Measurements from ENCODE around the gene TRAPPC6A. TPM values are rescaled to one million over a fixed set of nuclear protein-coding genes. Genes with fewer than 3 reads are reported as not detected.

Gene TRAPPC6A
- total and polyA plus RNA-seq, 2 experiments from 2014 or later: 11.2 to 18.8 TPM

DNA sequence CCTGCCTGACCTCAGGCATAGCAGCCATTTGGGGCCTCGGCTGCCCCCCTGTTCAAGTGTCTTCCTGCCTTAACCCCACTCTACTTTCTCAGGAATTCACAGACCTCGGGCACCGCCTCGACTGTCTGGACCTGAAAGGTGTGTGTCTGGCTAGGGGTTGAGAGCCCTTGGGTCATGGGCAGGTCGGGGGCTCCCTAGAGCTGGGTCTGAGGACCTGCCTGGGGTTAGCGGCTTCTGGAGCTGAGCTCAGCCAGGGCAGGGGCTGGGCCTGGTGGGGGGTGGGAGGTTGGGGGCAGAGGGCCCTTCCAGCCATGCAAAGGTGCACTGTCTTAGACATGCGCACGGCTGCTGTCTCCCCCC is 37.9 kb downstream of the TRAPPC6A start:
- H3K79me2 ChIP-seq (ENCODE audit: insufficient read depth): peaks cover 17% of the 10 kb centered on the region
- in situ Hi-C loops (cut with MboI): no loop called here
- 99 to 100% methylated on average over 8 of the region's 8 CpGs for WGBS, 2 experiments (ENCODE audit: low coverage in 1 of 2, low lambda C conversion rate in 2 of 2, missing lambda C conversion rate in 2 of 2)

DNA sequence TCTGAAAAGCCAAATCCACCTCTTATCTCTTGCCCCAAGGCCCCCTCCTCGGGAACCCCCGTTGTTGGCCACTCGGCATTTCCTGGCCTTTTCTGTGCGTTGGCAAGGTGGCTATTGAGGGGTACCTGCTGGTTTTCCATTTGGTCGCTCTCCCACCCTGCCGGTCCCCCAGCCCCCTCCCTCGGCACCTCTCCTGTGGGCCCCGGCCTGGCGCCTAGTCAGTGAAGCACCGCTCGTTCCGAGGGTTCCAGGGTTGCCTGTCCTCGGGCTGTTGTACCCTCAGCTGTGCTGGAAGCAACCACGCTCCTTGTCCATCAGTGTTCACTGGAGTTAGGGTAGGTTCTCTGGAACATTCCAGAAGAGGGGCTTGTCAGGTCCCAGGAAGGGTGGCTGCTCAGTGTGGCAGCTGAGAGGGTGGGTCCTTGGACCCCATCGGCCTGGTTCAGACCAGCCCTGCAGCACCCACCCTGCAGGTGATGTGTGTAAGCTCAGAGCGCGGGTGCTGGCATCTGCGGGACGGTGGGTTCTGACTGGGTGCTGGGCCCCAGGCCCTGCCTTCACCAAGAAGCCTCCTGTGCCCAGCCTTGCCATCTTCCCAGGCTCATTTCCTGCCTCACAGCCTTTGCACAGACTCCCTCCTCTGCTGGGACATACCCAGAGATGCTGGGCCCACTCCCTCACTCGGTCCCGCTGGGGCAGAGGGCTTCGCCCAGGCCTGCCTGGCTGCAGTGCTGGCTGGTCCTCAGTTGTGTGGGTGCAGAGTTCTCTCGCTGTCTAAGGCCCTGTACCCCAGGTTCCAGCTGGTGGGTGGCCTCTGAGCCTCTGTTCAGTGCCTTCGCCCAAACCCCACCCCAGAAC is 38.5 kb downstream of the TRAPPC6A start:
- 94% methylated on average over 22 of the region's 24 CpGs for WGBS, 2 experiments (ENCODE audit: low coverage in 1 of 2, low lambda C conversion rate in 2 of 2, missing lambda C conversion rate in 2 of 2)
- Histone ChIP-seq H3K9me2 (ENCODE audit: insufficient read depth) (no peaks in the 10 kb centered on the region), H3K27ac (no peak overlapping the region), H3K4me2 (ENCODE audit: unreplicated experiment) (no peak overlapping the region), H3K9me3 (ENCODE audit: low read depth) (no peaks in the 10 kb centered on the region), H3K4me3 (no peak overlapping the region), H3K36me3 (ENCODE audit: low read depth) (no peaks in the 10 kb centered on the region), H3K9ac (no peak overlapping the region), H3K27me3 (replicated peaks; ENCODE audit: insufficient read depth) (no peaks in the 10 kb centered on the region), H2AFZ (no peak overlapping the region), H4K20me1 (ENCODE audit: insufficient read depth) (no peaks in the 10 kb centered on the region), H3F3A (ENCODE audit: insufficient read depth) (no peaks in the 10 kb centered on the region), H3K4me1 (ENCODE audit: insufficient read depth) (no peaks in the 10 kb centered on the region), H3K79me2 (ENCODE audit: insufficient read depth) (peaks cover 22% of the 10 kb centered on the region)
- in situ Hi-C loops (cut with MboI): no loop called here
- TF ChIP-seq EZH2phosphoT487 (IDR thresholded peaks at IDR 0.05; ENCODE audit: insufficient read depth, low read depth) (no peak), EZH2 (IDR thresholded peaks at IDR 0.05; ENCODE audit: insufficient read depth, poor library complexity, severe bottlenecking) (no peak)
- DNase-seq: no peak

More for the DNA sequence above, 37.9 kb downstream of the TRAPPC6A start:
- TF ChIP-seq EZH2 (IDR thresholded peaks at IDR 0.05; ENCODE audit: insufficient read depth, poor library complexity, severe bottlenecking) (no peak), EZH2phosphoT487 (IDR thresholded peaks at IDR 0.05; ENCODE audit: insufficient read depth, low read depth) (no peak)
- H3K9me3 ChIP-seq (ENCODE audit: low read depth): no peaks in the 10 kb centered on the region
- H3K27me3 ChIP-seq (replicated peaks; ENCODE audit: insufficient read depth): no peaks in the 10 kb centered on the region
- no peak overlapping the region for H3K27ac ChIP-seq
- no peak for DNase-seq
- no peaks in the 10 kb centered on the region for H3K4me1 ChIP-seq (ENCODE audit: insufficient read depth)
- no peak overlapping the region for H3K4me2 ChIP-seq (ENCODE audit: unreplicated experiment)
- H3K9me2 ChIP-seq (ENCODE audit: insufficient read depth): no peaks in the 10 kb centered on the region
- H4K20me1 ChIP-seq (ENCODE audit: insufficient read depth): no peaks in the 10 kb centered on the region
- no peak overlapping the region for H3K4me3 ChIP-seq
- H2AFZ ChIP-seq: no peak overlapping the region
- no peaks in the 10 kb centered on the region for H3F3A ChIP-seq (ENCODE audit: insufficient read depth)
- H3K9ac ChIP-seq: no peak overlapping the region
- no peaks in the 10 kb centered on the region for H3K36me3 ChIP-seq (ENCODE audit: low read depth)

DNA sequence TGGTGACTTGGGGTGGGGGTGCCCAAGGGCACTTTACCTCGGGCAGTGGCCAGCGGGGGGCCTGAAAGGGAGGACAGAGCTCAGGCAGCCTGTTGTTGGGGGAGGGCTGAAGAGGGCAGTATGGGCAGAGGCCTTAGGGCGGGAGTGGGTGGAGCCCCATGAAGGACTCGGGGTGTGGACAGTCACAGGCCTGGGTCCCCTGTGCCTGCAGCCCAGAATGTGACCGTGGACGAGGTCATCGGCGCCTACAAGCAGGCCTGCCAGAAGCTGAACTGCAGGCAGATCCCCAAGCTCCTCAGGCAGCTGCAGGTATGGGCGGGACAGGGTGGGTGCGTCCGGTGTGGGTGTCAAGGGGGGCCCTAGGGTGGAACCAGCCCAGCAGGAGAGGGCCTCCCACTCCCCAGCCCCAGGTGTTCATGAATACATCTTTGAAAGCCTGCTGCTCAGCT is 39.7 kb downstream of the TRAPPC6A start:
- in situ Hi-C loops (cut with MboI): no loop called here
- no peaks in the 10 kb centered on the region for H4K20me1 ChIP-seq (ENCODE audit: insufficient read depth)
- TF ChIP-seq EZH2 (IDR thresholded peaks at IDR 0.05; ENCODE audit: insufficient read depth, poor library complexity, severe bottlenecking): no peak
- TF ChIP-seq EZH2phosphoT487 (IDR thresholded peaks at IDR 0.05; ENCODE audit: insufficient read depth, low read depth): no peak
- no peak overlapping the region for H2AFZ ChIP-seq
- H3F3A ChIP-seq (ENCODE audit: insufficient read depth): no peaks in the 10 kb centered on the region
- no peak overlapping the region for H3K9ac ChIP-seq
- H3K4me2 ChIP-seq (ENCODE audit: unreplicated experiment): no peak overlapping the region
- H3K4me1 ChIP-seq (ENCODE audit: insufficient read depth): no peaks in the 10 kb centered on the region
- H3K27ac ChIP-seq: no peak overlapping the region
- H3K9me3 ChIP-seq (ENCODE audit: low read depth): no peaks in the 10 kb centered on the region
- WGBS, 2 experiments (ENCODE audit: low coverage in 1 of 2, low lambda C conversion rate in 2 of 2, missing lambda C conversion rate in 2 of 2): 84 to 88% methylated on average over 9 to 11 of the region's 11 CpGs
- no peaks in the 10 kb centered on the region for H3K36me3 ChIP-seq (ENCODE audit: low read depth)
- DNase-seq: no peak
- peaks cover 31% of the 10 kb centered on the region for H3K79me2 ChIP-seq (ENCODE audit: insufficient read depth)
- no peaks in the 10 kb centered on the region for H3K27me3 ChIP-seq (replicated peaks; ENCODE audit: insufficient read depth)
- H3K4me3 ChIP-seq: no peak overlapping the region
- H3K9me2 ChIP-seq (ENCODE audit: insufficient read depth): no peaks in the 10 kb centered on the region

DNA sequence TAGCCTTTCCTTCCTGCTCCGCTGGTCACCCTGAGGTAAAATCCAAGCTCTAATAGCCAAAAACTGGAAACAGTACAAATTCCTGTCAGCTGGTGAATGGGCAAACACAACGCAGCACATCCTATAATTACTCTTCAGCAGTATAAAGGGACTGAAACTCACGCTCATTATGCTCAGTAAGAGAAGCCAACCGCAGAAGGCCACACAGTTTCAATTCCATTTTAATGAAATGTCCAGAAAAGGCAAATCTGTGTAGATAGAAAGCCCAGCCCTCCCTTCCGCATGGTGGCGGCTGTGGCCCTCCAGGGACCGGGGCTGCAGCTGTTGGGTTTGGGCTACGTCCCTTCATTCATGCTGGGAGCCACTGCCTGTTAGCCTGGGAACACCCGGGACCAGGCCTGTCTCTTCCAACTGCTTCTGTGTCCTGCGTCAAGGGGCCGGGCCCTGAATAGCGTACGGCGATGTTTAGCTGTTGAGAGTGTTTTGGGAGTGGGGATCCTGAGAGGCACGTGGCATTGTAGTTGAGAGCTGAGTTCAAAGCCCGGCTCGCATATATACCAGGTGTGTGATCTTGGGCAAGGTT is 40.8 kb downstream of the TRAPPC6A start:
- H4K20me1 ChIP-seq (ENCODE audit: insufficient read depth): no peaks in the 10 kb centered on the region
- H3K79me2 ChIP-seq (ENCODE audit: insufficient read depth): peaks cover 40% of the 10 kb centered on the region
- H2AFZ ChIP-seq: no peak overlapping the region
- in situ Hi-C loops (cut with MboI): no loop called here
- TF ChIP-seq EZH2phosphoT487 (IDR thresholded peaks at IDR 0.05; ENCODE audit: insufficient read depth, low read depth): no peak
- no peak for TF ChIP-seq EZH2 (IDR thresholded peaks at IDR 0.05; ENCODE audit: insufficient read depth, poor library complexity, severe bottlenecking)
- H3K4me1 ChIP-seq (ENCODE audit: insufficient read depth): no peaks in the 10 kb centered on the region
- H3K9ac ChIP-seq: no peak overlapping the region
- H3K36me3 ChIP-seq (ENCODE audit: low read depth): no peaks in the 10 kb centered on the region
- no peak overlapping the region for H3K4me2 ChIP-seq (ENCODE audit: unreplicated experiment)
- no peaks in the 10 kb centered on the region for H3K27me3 ChIP-seq (replicated peaks; ENCODE audit: insufficient read depth)
- WGBS, 2 experiments (ENCODE audit: low coverage in 1 of 2, low lambda C conversion rate in 2 of 2, missing lambda C conversion rate in 2 of 2): 94 to 96% methylated on average over 17 of the region's 17 CpGs
- DNase-seq: no peak
- H3K27ac ChIP-seq: no peak overlapping the region
- no peaks in the 10 kb centered on the region for H3K9me2 ChIP-seq (ENCODE audit: insufficient read depth)
- H3K9me3 ChIP-seq (ENCODE audit: low read depth): no peaks in the 10 kb centered on the region
- H3K4me3 ChIP-seq: no peak overlapping the region
- H3F3A ChIP-seq (ENCODE audit: insufficient read depth): no peaks in the 10 kb centered on the region
